PC-9 (cell line): ENCODE measurements around the gene ERGIC1.

Experiments
- EZH2 ChIP-seq: fragments of 200-600 bp; sonication (generic); IDR thresholded peaks from 2 replicates; pipeline ENCODE4 v1.8.0; 2017; ENCODE audit warnings: antibody characterized with exemption, low read depth
- TF ChIP-seq, protein P1 (sequence below): fragments of 200-600 bp; sonication (generic); conservative IDR thresholded peaks from 2 replicates; pipeline ENCODE4 v1.6.1; 2017; ENCODE audit warnings: mixed run types, antibody characterized with exemption, mild to moderate bottlenecking, moderate library complexity

GRCh38 chr5:172905346-172906140 lies 71.5 kb downstream of the ERGIC1 start:
- TF ChIP-seq, protein P1, sequence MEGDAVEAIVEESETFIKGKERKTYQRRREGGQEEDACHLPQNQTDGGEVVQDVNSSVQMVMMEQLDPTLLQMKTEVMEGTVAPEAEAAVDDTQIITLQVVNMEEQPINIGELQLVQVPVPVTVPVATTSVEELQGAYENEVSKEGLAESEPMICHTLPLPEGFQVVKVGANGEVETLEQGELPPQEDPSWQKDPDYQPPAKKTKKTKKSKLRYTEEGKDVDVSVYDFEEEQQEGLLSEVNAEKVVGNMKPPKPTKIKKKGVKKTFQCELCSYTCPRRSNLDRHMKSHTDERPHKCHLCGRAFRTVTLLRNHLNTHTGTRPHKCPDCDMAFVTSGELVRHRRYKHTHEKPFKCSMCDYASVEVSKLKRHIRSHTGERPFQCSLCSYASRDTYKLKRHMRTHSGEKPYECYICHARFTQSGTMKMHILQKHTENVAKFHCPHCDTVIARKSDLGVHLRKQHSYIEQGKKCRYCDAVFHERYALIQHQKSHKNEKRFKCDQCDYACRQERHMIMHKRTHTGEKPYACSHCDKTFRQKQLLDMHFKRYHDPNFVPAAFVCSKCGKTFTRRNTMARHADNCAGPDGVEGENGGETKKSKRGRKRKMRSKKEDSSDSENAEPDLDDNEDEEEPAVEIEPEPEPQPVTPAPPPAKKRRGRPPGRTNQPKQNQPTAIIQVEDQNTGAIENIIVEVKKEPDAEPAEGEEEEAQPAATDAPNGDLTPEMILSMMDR = no peak
- no peak for TF ChIP-seq EZH2
